Right hindlimb (tissue), 1 donor: ENCODE measurements around the gene INCENP.

Source experiments
- DNase-seq: peaks from one replicate; pipeline ENCODE4 v3.0.0-alpha.2; 2018

Gene INCENP

GRCh38 chr11:62142921-62143320 is 19.1 kb downstream of the INCENP start:
- DNase-seq: peak; percentile 85

DNA sequence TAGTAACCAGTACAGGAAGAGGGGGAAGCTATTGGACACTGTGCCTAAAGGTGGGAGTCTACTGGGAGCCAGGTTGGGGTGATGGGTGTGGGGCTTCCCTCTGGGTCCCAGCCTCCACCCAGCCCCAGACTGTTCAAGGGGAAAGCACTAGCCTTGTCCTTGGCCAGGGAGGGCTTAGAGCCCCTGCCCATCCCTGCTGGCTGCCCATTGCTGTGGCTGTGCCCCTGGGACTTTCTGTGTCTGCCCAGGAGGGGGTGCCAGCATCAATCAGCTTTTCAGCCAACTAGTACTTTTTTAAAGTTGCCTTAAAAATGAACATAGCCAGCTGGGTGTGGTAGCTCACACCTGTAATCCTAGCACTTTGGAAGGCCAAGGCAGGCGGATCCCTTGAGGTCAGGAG is 19.9 kb downstream of the INCENP start:
- no peak for DNase-seq

DNA sequence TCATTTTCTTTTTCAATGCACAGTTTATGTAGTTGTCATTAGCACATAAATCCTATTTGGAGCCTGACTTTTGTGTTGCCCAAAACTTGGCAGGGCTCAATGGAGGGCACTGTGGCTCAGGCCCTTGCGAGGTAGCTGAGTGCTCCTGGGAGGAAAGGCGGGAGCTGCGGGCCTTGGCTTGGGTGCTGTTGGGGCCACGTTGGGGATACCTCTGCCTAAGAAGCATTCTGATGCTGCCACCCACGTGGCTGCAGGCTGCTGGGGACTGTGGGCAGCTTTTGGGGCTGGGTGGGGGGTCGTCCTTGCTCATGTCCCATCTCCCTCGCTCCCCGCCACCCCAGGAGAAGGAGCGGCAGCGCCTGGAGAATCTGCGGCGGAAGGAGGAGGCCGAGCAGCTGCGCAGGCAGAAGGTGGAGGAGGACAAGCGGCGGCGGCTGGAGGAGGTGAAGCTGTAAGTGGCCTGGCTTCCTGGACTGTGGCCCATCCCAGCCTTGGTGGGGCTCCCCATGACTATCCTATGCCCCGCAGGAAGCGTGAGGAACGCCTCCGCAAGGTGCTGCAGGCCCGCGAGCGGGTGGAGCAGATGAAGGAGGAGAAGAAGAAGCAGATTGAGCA is 20.9 kb downstream of the INCENP start:
- DNase-seq: no peak

DNA sequence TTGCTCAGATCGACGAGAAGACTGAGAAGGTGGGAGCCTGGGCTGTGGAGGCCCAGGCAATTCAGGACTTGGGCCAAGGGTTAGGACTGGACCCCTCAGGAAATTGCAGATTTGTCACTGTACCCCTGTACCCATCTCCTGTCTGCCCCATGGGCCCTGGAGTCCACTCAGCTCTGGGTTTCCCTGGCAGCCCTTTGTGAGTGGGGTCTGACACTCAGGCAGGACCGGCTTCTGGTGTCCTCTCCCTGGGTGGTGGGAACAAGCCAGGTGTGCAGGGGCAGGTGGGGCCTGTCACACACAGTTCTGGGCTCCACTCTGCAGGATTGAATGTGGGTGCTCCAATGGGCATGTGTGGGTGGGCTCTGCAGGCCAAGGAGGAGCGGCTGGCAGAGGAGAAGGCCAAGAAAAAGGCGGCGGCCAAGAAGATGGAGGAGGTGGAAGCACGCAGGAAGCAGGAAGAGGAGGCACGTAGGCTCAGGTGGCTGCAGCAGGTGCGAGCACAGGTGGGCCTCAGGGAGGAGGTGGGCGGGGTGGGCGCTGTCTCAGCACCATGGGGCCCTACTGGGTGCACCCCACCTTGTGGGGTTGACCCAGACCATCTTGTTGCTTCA is 21.6 kb downstream of the INCENP start:
- no peak for DNase-seq

- no peak for DNase-seq
These were observed 22.8 kb downstream of the INCENP start for GRCh38 chr11:62146476-62147200.

GRCh38 chr11:62147545-62147944 is 23.7 kb downstream of the INCENP start:
- no peak for DNase-seq

DNA sequence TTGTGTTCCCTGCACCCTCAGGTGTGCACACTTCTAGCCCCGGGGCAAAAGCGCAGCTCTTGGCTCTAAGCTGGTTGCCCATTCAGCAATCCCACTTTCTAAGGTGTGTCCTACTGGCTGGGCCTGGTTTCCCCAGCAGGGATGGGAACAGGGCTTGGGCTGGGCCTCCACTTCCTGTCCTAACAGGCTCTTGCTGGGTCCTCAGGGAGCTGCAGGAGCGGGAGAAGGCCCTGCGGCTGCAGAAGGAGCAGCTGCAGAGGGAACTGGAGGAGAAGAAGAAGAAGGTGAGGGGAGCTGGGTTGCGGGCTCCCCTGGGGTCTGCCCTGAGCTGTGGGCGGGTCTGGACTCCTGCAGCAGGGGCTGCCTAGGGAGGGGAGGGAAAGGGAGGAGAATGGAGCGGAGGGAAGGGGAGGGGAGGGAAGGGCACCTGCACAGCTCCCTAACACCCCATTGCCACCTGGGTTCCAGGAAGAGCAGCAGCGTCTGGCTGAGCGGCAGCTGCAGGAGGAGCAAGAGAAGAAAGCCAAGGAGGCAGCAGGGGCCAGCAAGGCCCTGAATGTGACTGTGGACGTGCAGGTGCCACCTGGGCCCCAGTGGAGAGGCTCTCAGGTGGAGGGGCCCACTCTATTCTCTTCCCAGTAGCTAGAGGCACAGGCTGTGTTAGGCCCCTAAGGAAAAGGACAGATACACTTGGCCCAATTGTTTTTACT is 24.6 kb downstream of the INCENP start:
- DNase-seq: no peak

DNA sequence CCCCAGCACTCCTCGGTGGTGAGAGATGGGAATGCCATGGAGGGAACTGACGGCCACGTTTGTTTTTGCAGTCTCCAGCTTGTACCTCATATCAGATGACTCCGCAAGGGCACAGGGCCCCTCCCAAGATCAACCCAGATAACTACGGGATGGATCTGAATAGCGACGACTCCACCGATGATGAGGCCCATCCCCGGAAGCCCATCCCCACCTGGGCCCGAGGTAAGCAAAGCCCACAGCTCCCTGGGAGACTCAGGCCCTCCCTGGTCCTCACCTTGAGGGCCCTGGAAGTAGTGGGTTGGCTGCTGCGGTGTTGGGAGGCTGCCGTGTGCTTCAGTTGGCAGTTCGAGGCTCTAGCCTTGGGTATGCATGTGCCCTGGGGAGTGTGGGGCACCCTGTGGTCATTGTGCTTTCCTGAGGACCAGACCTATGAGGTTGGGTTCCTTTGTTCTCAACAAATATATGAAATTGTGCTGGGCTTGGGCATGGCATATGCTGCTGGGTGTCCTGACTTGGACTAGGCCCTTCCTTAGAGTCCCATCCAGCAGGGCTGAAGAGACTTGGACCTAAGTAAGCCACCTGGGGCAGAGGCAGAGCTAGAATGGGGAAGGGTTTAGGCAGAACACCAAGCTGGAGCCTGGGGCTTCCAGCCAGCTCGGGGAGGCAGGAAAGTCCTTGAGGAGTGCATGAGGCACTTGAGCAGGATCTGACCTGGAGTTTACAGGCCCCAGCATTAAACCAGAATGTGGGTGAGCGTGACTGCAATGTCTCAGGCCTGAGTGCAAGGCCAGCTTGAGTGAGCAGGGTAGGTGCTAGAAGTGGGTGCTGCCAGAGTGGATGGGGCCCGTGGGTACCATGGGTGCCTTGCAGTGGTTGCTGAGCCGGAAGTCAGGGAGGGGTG is 26.4 kb downstream of the INCENP start:
- no peak for DNase-seq

DNA sequence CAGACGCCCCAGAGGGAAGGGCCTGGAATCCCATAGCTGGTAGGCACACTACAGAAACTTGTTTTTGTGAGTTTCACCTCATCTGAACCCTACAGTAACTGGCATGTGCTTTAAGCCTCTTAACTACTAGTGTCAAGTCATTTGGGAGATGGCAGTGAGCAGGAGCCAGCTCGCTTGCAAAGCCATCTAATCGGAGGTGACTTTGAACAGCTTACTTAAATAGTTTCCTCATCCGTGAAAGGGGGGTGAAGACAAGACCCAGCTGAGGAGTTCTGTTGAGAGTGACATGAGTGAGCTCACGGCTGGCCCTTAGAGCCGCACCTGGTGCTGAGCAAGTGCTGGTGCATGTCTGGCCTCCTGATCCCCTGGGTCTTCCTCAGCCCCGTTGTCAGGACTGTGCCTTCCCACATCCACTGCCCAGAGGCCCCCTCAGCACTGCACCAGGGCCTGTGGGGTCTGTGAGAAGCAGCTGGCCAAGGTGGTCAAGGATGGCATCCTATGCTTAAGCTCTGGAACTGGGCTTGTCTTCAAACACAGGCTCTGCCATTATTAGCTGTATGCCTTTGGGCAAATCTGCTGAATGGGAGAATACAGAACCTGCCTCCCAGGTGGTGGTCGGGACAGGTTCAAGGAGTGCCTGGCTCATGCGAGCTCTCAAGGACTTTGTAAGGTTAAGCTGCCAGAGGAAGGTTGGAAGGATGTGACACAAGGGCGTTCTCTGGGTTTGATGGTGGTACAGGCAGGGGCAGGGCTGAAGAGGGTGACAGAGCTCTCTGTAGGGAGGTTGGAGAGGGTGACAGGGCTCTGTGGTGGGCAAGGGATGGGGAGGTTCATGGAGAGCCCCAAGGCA is 27.3 kb downstream of the INCENP start:
- no peak for DNase-seq

DNA sequence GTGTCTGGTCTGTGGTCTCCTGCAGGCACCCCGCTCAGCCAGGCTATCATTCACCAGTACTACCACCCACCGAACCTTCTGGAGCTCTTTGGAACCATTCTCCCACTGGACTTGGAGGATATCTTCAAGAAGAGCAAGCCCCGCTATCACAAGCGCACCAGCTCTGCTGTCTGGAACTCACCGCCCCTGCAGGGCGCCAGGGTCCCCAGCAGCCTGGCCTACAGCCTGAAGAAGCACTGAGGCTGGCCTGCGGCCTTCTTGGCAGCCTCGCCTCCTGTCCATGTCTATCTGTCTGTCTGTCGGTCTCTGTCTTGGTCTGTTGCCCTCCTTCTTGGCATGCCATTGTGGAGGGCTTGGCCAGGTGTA is 27.9 kb downstream of the INCENP start:
- DNase-seq: no peak

DNA sequence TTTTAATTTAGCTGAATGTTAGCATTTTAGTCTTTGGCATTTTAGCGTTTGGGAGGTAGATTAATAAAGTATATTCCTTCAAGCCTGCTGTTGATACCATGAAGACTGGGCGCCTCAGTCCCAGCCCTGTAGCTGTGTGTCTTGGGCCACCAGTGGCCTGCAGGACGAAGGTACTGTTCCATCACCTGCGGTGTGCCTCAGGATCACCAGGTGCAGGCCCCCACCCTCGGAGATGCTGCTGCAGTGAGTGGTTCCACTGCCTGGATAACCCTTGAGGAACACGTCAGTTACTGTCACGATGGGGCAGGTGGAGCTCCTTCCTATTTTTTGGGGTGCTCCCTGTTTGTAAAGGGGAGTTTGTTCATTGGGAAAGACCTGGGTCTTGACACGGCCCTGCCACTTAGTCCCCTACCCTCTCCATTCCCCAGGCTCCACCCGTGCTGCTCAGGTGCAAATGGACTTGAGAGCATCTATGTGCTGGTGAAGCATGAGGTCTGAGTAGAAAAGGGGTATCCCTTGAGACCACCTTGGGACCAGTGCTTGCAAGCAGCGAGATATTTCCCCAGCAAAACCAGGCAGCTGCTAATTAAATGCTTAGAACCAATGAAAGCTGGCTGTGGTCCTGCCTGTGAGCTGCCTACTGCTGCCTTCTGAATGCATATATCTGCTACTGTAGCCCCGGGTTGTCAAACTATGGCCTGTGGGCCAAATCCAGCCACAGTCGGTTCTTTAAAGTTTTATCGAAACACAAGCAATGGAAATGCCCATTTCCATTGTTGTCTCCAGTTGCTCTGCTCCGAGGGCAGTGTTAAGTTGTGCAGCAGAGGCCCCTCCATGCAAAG is 28.7 kb downstream of the INCENP start:
- DNase-seq: no peak

DNA sequence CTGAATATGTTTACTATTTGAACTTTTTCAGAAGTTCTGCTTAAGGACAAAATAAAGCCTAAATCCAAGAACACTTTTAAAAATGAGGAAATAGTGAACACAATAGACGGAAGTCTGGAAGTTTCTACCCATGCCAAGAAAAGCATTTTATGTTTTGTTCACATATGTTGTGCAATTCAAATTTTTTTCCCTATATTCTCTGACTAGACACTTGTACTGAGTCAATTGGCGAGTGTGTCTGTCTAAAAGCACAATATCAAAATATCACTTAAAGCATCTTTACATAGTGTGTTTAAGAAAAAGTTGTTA is 29.2 kb downstream of the INCENP start:
- DNase-seq: no peak

- DNase-seq: no peak
These were observed 29.8 kb downstream of the INCENP start for GRCh38 chr11:62153617-62154016.

GRCh38 chr11:62157603-62158002 is 33.8 kb downstream of the INCENP start:
- DNase-seq: no peak

GRCh38 chr11:62166371-62166770 is 42.6 kb downstream of the INCENP start:
- DNase-seq: no peak

GRCh38 chr11:62169448-62169847 is 45.6 kb downstream of the INCENP start:
- DNase-seq: no peak

GRCh38 chr11:62169935-62170334 is 46.1 kb downstream of the INCENP start:
- no peak for DNase-seq

- DNase-seq: peak; percentile 62
These were observed 47.5 kb downstream of the INCENP start for GRCh38 chr11:62171261-62171723.

DNA sequence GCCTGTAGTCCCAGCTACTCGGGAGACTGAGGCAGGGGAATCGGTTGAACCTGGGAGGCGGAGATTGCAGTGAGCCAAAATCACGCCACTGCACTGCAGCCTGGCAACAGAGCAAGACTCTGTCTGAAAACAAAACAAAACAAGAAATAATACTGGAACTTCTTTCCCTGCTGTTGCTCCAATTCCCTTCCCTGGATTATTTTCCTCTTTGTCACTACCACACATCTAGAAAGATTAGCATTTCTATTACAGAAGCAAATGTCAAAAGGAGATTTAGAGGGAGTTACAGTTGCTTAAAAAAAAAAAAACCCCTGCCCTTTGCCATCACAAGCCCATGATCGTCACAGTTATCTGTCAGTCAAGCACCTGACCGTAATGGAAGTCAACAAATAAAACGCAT is 48.5 kb downstream of the INCENP start:
- no peak for DNase-seq

- no peak for DNase-seq
These were observed 53.0 kb downstream of the INCENP start for GRCh38 chr11:62176766-62177165.

- no peak for DNase-seq
These were observed 56.2 kb downstream of the INCENP start for GRCh38 chr11:62179995-62180394.
